ENCODE data around the gene TMEM163.

The TMEM163 gene

DNA sequence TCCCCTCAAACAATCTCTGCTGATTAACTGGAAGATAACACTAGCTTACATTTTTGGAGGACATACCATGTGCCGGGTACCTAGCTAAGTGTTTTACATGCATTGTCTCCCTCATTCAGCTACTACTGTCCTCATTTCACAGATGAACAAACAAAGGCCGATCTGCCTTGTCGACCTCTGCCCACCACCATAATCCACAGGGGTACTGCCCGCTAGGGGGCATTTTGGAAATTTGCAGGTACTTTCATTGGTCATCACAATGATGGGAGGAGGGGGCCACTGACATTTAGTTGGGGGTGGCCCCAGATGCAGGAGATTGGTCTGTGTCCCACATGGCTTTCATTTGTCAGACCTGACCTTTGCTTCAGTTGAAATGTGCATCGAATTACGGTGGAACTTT lies 3.9 kb upstream of the TMEM163 start:
- DNase-seq (ENCODE audit: low read depth): no peak

- no peak for DNase-seq (ENCODE audit: low read depth)
Measured at GRCh38 chr2:134721596-134721995, 2.8 kb upstream of the TMEM163 start.

GRCh38 chr2:134718023-134718816 lies 580 bp downstream of the TMEM163 start:
- no peak for DNase-seq (ENCODE audit: low read depth)

GRCh38 chr2:134717286-134718022 lies 1.3 kb downstream of the TMEM163 start:
- DNase-seq (ENCODE audit: low read depth): no peak

GRCh38 chr2:134716721-134717243 lies 2.0 kb downstream of the TMEM163 start:
- DNase-seq (ENCODE audit: low read depth): no peak

DNA sequence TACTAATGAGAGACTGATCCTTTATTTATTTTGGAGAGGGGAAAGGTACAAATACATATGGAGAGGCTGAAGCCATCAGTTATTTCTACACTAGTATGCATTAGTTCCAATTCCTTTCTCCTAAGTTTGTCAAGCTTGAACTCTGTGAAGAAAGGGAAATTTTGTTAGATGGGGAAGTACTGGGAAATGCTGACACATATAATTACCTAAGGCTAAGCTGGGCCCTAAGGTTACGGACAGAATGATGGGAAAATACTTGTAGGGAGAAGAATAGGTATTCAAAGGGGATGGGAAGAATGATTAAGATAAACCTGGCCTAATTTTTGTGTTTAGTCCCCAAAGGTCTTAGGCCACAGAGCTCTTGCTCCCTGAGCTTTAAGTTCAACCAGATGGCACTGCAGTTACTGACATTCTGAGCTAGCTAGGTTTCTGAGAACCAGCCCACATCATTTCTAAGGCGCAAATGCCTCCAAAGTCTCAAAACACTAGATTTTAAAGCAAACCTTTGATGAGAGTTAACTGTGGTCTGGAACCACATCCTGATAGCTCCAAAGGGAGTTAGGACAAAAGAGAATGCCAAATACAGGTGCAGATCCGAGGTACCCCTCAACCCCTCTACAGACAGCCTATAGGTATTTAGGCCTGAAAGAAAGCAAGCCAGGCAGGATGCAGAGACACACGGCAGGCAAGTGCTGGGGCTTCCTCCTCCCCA lies 2.7 kb downstream of the TMEM163 start:
- DNase-seq (ENCODE audit: low read depth): no peak

DNA sequence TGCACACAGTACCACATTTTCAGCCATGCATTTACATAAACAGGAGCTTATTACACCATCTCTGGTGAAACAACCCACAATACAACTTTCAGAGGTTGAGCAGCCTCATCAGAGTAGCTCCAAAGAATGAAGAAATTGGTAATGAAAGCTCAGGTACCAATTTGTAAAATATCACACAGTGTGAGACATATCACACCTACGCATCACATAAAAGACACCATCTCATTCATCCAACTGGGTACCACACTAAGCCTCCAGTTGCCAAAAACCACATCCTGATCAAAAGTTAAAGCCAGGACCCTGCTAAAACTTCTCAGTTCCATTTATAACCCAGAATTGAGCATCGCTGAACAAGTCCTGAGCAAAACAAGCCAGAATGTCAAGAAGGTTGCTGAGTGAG lies 4.6 kb downstream of the TMEM163 start:
- no peak for DNase-seq (ENCODE audit: low read depth)

DNA sequence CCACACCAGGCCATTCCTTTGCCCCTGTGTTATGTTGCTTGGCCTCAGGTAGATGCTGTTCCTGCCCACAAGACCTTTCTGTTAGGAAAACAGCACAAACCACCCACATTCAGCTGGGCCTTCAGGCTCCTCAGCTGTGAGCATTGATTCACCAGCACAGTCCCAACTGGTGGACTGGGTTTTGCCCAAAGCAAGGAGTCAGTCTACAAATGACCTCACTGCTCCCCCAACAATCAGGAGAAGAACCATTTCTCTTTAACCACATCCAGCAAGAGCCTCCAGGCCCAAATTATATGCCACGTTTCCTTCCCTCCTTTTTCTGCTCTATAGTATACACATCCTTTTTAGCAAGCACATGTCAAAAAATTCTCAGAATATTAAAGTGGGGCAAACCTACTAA lies 5.2 kb downstream of the TMEM163 start:
- no peak for DNase-seq (ENCODE audit: low read depth)

DNA sequence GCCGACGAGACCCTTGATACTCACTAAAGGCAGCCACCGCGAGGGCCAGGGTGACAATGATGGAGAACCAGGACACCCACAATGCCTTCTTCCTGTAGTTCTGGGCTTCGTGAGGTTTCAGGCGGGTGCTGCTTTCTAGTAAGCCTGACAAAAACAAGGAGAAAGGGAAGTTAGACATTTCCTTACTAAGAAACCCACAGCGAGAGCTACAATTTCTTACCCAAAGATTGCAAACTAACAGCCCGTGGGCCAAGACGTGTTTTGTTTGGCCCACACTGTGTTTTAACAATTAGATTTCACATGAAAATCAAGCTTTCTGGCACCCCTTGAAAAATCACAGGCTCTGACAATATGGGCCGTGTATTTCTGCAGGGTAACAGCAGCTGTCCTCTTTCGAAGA lies 5.6 kb downstream of the TMEM163 start:
- no peak for DNase-seq (ENCODE audit: low read depth)

- no peak for DNase-seq (ENCODE audit: low read depth)
Measured at GRCh38 chr2:134712736-134713135, 6.1 kb downstream of the TMEM163 start.

- DNase-seq (ENCODE audit: low read depth): no peak
Measured at GRCh38 chr2:134712299-134712698, 6.5 kb downstream of the TMEM163 start.

- no peak for DNase-seq (ENCODE audit: low read depth)
Measured at GRCh38 chr2:134711692-134712091, 7.1 kb downstream of the TMEM163 start.

- DNase-seq (ENCODE audit: low read depth): no peak
Measured at GRCh38 chr2:134707330-134707676, 11.5 kb downstream of the TMEM163 start.

DNA sequence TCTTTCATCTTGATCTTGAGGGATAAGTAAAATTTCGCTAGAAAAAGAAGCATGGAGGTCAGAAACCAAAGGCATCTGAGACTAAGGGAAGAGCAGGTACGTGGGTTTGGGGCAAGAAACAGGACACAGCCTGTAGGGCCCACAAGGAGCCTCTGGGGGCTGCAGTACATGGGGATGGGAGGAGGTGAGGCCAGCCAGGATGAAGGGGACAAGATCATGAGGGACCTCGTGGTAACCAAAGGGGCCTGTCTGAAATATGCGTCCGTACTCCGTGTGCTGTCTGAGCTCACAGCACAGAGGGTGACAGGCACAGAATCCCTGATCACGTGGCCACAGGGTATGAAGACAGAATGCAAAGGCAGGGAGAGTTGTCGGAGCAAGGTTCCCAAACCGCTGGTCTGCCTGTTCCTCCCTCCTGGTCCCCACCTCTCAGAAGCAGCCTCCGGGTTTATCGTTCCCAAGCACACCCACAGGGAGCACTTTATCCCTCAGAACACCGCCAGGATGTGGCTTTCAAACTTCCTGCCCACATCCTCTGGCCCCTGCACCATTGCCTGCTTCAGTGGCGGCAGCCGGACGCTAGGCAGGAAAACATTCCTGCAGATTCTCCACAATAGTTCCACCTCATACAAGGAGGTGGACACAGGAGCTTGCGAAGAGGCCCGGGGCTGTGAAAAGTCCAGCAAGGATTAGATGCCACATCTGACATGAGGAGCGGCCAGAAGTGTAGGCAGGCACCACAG lies 12.0 kb downstream of the TMEM163 start:
- DNase-seq (ENCODE audit: low read depth): peak; percentile 19

- no peak for DNase-seq (ENCODE audit: low read depth)
Measured at GRCh38 chr2:134705861-134706586, 12.8 kb downstream of the TMEM163 start.

GRCh38 chr2:134704173-134704572 lies 14.6 kb downstream of the TMEM163 start:
- DNase-seq (ENCODE audit: low read depth): no peak

GRCh38 chr2:134703426-134703825 lies 15.4 kb downstream of the TMEM163 start:
- no peak for DNase-seq (ENCODE audit: low read depth)

DNA sequence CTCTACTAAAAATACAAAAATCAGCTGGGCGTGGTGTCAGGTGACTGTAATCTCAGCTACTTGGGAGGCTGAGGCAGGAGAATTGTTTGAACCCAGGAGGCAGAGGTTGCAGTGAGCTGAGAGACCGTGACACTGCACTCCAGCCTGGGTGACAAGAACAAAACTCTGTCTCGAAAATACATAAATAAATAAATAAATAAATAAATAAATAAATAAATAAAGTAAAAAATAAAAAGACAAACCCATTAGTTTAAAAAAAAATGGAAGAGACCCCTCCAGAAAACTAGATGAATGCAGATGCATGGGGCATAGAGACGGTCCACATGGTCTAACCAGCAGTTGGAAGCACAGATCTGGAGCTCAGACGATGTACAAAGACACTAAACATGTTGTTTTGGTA lies 18.1 kb downstream of the TMEM163 start:
- no peak for DNase-seq (ENCODE audit: low read depth)

DNA sequence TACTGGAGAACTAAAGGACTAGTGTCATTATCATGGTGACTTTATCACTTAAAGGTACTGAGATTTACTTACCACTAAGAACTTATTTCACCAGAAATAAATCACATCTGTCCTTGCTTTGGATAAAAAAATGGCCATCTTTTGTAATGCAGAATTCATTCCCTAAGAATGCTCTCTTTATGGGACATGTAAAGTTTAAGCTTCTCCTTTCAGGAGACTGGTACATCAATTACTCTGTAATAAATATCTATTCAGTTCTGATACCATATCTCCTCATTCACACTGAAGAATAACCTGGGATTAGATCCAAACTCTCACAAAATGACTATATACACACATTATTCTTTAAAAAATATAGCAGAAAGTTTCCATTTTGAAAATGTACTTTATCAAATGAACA lies 24.4 kb downstream of the TMEM163 start:
- no peak for DNase-seq (ENCODE audit: low read depth)

- no peak for DNase-seq (ENCODE audit: low read depth)
Measured at GRCh38 chr2:134693359-134694330, 25.2 kb downstream of the TMEM163 start.
